ENCODE results near the gene AP3S2.

- TF ChIP-seq CTCF (IDR thresholded peaks at IDR 0.05), result no peak
- no peak for TF ChIP-seq POLR2AphosphoS5 (IDR thresholded peaks at IDR 0.05)
- TF ChIP-seq POLR2A (IDR thresholded peaks at IDR 0.05), result no peak
- TF ChIP-seq EP300 (IDR thresholded peaks at IDR 0.05), result no peak
These were observed 111.7 kb downstream of the AP3S2 start for GRCh38 chr15:89781891-89782618.
